Measurements from ENCODE around the gene LCA5. TPM values are rescaled to one million over a fixed set of nuclear protein-coding genes. Genes with fewer than 3 reads are reported as not detected.

LCA5 gene
- total RNA-seq, 2 donors from 2014 or later = 6.4 to 11.1 TPM

DNA sequence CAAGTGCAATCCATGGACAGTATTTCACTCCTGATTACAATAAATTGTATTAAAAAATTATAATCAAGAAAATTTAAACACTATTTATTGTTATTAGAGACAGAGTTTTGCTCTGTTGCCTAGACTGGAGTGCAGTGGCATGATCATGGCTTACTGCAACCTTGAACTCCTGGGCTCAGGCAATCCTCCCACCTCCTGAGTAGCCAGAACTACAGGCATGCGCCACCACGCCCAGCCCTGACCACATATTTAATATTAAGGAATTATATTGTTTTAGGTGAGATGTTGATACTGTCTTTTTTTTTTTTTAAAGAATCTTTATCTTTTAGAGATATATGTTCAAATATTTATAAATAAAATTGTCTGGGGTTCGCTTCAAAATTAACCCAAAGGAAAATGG is 14.6 kb downstream of the LCA5 start:
- Histone ChIP-seq H3K4me3 (ENCODE audit: low read length) (no peak overlapping the region), H3K4me1 (ENCODE audit: control insufficient read depth, insufficient read depth, low read length) (no peaks in the 10 kb centered on the region), H3K36me3 (ENCODE audit: control insufficient read depth, insufficient read depth, low read length) (no peaks in the 10 kb centered on the region), H3K27me3 (ENCODE audit: control insufficient read depth, insufficient read depth, low read length, poor library complexity, severe bottlenecking) (no peaks in the 10 kb centered on the region), H3K9me3 (ENCODE audit: control insufficient read depth, low read length) (no peaks in the 10 kb centered on the region), H3K27ac (ENCODE audit: low read depth, low read length) (no peak overlapping the region), H3K9ac (ENCODE audit: extremely low read depth, low read length, poor library complexity, severe bottlenecking) (no peak overlapping the region)
- no peak overlapping the region for H3K27ac Mint-ChIP-seq
- H3K4me3 Mint-ChIP-seq = no peak overlapping the region
- peaks cover 4% of the 10 kb centered on the region for H3K36me3 Mint-ChIP-seq (ENCODE audit: low read depth)
- no peaks in the 10 kb centered on the region for H3K27me3 Mint-ChIP-seq (ENCODE audit: insufficient read depth)
- WGBS, 2 experiments (ENCODE audit: insufficient coverage in 1 of 2, insufficient read length in 1 of 2) = 100% methylated on average over 1 of the region's 3 CpGs; no CpG with 5 or more reads in 1 of the 2 experiments
- H3K4me1 Mint-ChIP-seq = peaks cover 13% of the 10 kb centered on the region
- H3K9me3 Mint-ChIP-seq = no peaks in the 10 kb centered on the region
- no peak for DNase-seq
- TF ChIP-seq, protein P1, sequence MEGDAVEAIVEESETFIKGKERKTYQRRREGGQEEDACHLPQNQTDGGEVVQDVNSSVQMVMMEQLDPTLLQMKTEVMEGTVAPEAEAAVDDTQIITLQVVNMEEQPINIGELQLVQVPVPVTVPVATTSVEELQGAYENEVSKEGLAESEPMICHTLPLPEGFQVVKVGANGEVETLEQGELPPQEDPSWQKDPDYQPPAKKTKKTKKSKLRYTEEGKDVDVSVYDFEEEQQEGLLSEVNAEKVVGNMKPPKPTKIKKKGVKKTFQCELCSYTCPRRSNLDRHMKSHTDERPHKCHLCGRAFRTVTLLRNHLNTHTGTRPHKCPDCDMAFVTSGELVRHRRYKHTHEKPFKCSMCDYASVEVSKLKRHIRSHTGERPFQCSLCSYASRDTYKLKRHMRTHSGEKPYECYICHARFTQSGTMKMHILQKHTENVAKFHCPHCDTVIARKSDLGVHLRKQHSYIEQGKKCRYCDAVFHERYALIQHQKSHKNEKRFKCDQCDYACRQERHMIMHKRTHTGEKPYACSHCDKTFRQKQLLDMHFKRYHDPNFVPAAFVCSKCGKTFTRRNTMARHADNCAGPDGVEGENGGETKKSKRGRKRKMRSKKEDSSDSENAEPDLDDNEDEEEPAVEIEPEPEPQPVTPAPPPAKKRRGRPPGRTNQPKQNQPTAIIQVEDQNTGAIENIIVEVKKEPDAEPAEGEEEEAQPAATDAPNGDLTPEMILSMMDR (conservative IDR thresholded peaks at IDR 0.05) = no peak

DNA sequence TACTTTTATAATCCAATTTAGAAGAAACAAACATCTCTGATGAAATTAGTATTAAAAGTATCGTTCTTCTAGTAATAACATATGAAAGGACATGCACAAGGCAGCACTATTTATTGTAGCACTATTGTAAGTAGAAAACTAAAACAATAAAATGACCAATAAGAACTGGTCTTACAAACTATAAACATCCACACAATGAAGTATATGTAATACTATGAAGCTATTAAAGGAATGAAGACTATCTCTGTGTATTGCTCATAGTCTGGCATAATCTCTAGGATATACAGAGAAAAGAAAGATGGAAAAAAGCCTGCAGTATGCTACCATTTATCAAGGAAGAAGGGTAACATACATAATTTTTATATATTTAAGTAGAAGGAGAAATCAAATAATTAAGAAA is 16.7 kb downstream of the LCA5 start:
- no peak for DNase-seq
- TF ChIP-seq, protein P1 (conservative IDR thresholded peaks at IDR 0.05) = no peak
- no peaks in the 10 kb centered on the region for H3K4me1 ChIP-seq (ENCODE audit: control insufficient read depth, insufficient read depth, low read length)
- no peak overlapping the region for H3K4me3 Mint-ChIP-seq
- no peaks in the 10 kb centered on the region for H3K27me3 ChIP-seq (ENCODE audit: control insufficient read depth, insufficient read depth, low read length, poor library complexity, severe bottlenecking)
- no peaks in the 10 kb centered on the region for H3K9me3 Mint-ChIP-seq
- no peak overlapping the region for H3K27ac Mint-ChIP-seq
- H3K27ac ChIP-seq (ENCODE audit: low read depth, low read length) = no peak overlapping the region
- H3K27me3 Mint-ChIP-seq (ENCODE audit: insufficient read depth) = no peaks in the 10 kb centered on the region
- H3K36me3 Mint-ChIP-seq (ENCODE audit: low read depth) = peaks cover 2% of the 10 kb centered on the region
- H3K9ac ChIP-seq (ENCODE audit: extremely low read depth, low read length, poor library complexity, severe bottlenecking) = no peak overlapping the region
- no peaks in the 10 kb centered on the region for H3K9me3 ChIP-seq (ENCODE audit: control insufficient read depth, low read length)
- H3K4me1 Mint-ChIP-seq = peaks cover 16% of the 10 kb centered on the region
- H3K36me3 ChIP-seq (ENCODE audit: control insufficient read depth, insufficient read depth, low read length) = no peaks in the 10 kb centered on the region
- no peak overlapping the region for H3K4me3 ChIP-seq (ENCODE audit: low read length)
- no CpG with 5 or more reads among the region's 1 CpG for WGBS, 2 experiments (ENCODE audit: insufficient coverage in 1 of 2, insufficient read length in 1 of 2)

DNA sequence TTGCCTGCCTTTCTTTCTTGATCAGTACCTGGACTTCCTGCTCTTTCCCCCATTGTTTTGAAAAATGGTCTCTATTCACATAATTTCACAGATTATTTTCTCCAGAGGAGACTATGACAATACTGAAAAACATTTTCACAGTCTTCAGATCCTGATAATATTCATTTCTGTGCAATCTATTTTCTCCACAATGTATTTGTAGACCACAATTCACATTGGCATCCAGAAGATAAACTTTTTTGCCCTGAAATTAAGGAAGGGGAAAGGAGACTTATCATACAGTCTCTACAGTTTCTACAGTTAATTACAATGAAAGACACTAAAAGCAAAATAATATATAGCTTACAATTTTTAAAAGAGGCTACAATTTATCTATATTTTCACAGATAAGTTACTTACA is 18.4 kb downstream of the LCA5 start:
- H3K9ac ChIP-seq (ENCODE audit: extremely low read depth, low read length, poor library complexity, severe bottlenecking) = no peak overlapping the region
- H3K36me3 ChIP-seq (ENCODE audit: control insufficient read depth, insufficient read depth, low read length) = no peaks in the 10 kb centered on the region
- no peak overlapping the region for H3K27ac ChIP-seq (ENCODE audit: low read depth, low read length)
- Mint-ChIP-seq H3K27ac (no peak overlapping the region), H3K36me3 (ENCODE audit: low read depth) (peaks cover 10% of the 10 kb centered on the region), H3K4me1 (peaks cover 8% of the 10 kb centered on the region), H3K27me3 (ENCODE audit: insufficient read depth) (no peaks in the 10 kb centered on the region), H3K9me3 (no peaks in the 10 kb centered on the region), H3K4me3 (no peak overlapping the region)
- TF ChIP-seq, protein P1 (conservative IDR thresholded peaks at IDR 0.05) = no peak
- no peak for DNase-seq
- H3K4me1 ChIP-seq (ENCODE audit: control insufficient read depth, insufficient read depth, low read length) = no peaks in the 10 kb centered on the region
- no peaks in the 10 kb centered on the region for H3K9me3 ChIP-seq (ENCODE audit: control insufficient read depth, low read length)
- no peak overlapping the region for H3K4me3 ChIP-seq (ENCODE audit: low read length)
- no peaks in the 10 kb centered on the region for H3K27me3 ChIP-seq (ENCODE audit: control insufficient read depth, insufficient read depth, low read length, poor library complexity, severe bottlenecking)

All from endodermal cell (in vitro differentiated cells).